HepG2 (cell line): ENCODE measurements around the gene CASKIN2. TPM values are rescaled to one million over a fixed set of nuclear protein-coding genes. Genes with fewer than 3 reads are reported as not detected.

Source experiments
- AGO1 ChIP-seq: fragments of 200-400 bp; formaldehyde crosslinking; IDR thresholded peaks from 2 replicates; pipeline ENCODE4 v1.6.1; 2017; ENCODE audit warnings: mild to moderate bottlenecking, low read depth, low read length, moderate library complexity; ENCODE audit not compliant: poor library complexity, severe bottlenecking
- CBFB ChIP-seq: sonication (generic); formaldehyde crosslinking; IDR thresholded peaks from 2 replicates; pipeline ENCODE4 v1.4.0; 2020; ENCODE audit warnings: missing genetic modification reagents
- FLYWCH1 ChIP-seq: sonication (generic); formaldehyde crosslinking; IDR thresholded peaks from 2 replicates; pipeline ENCODE4 v1.8.1; 2023; ENCODE audit warnings: mild to moderate bottlenecking, missing genetic modification reagents
- KDM5A ChIP-seq: fragments of 200-600 bp; sonication (generic); IDR thresholded peaks from 2 replicates; pipeline ENCODE4 v1.7.0; 2018; ENCODE audit warnings: antibody characterized with exemption, mild to moderate bottlenecking, low read length, borderline replicate concordance
- MBD4 ChIP-seq: IDR thresholded peaks from 2 replicates; pipeline ENCODE4 v1.6.1; 2012; ENCODE audit warnings: low read length, inconsistent platforms, borderline replicate concordance
- PAX8 ChIP-seq: sonication (generic); formaldehyde crosslinking; IDR thresholded peaks from 2 replicates; pipeline ENCODE4 v1.8.0; 2022; ENCODE audit warnings: mild to moderate bottlenecking, missing genetic modification reagents, borderline replicate concordance
- RBM39 ChIP-seq: fragments of 200-400 bp; formaldehyde crosslinking; IDR thresholded peaks from one replicate; pipeline ENCODE4 v1.6.1; 2018; ENCODE audit warnings: antibody characterized with exemption, mild to moderate bottlenecking, low read depth, low read length; ENCODE audit not compliant: poor library complexity, severe bottlenecking
- ZEB1 ChIP-seq: IDR thresholded peaks from 2 replicates; pipeline ENCODE4 v1.6.1; 2012; ENCODE audit warnings: mild to moderate bottlenecking, low read depth, inconsistent platforms; ENCODE audit not compliant: insufficient replicate concordance
- ZNF3 ChIP-seq: IDR thresholded peaks from 2 replicates; pipeline ENCODE4 v1.7.0; 2017; ENCODE audit warnings: inconsistent platforms
- ZNF331 ChIP-seq: sonication (generic); formaldehyde crosslinking; IDR thresholded peaks from 2 replicates; pipeline ENCODE4 v1.4.0; 2020; ENCODE audit warnings: missing genetic modification reagents
- ZNF367 ChIP-seq: sonication (generic); formaldehyde crosslinking; IDR thresholded peaks from 2 replicates; pipeline ENCODE4 v1.4.0; 2020; ENCODE audit warnings: missing genetic modification reagents, borderline replicate concordance
- ZNF556 ChIP-seq: sonication (generic); formaldehyde crosslinking; IDR thresholded peaks from 2 replicates; pipeline ENCODE4 v1.4.0; 2020; ENCODE audit warnings: mild to moderate bottlenecking, missing genetic modification reagents, borderline replicate concordance
- polyA plus RNA-seq, 8 experiments: library from polyadenylated mRNA; depleted of rRNA in 3 of 8; stranded (reverse) in 7 of 8; unstranded in 1 of 8; fragments of >200 nt; fragmentation: Illumina TruSeq in 4 of 8; extraction: Trizol in 4 of 8; gene quantifications; 2 replicates each; pipeline versions ENCODE4 v1.2.1 to v1.2.3, GENCODE V29; 2011 to 2016; ENCODE audit warnings: low read depth in 4 of 8, missing spikeins in 1 of 8, mixed read lengths in 1 of 8; ENCODE audit not compliant: insufficient read depth in 1 of 8
- total RNA-seq, 5 experiments: library from RNA; depleted of rRNA; stranded (reverse); fragments of >200 nt; fragmentation: Illumina TruSeq; extraction: Trizol; gene quantifications; 2 replicates each; pipeline ENCODE4 v1.2.3, GENCODE V29; 2016; ENCODE audit warnings: low read depth in 1 of 5
- TF ChIP-seq, protein P1 (sequence below): IDR thresholded peaks from 2 replicates; pipeline ENCODE4 v1.6.1; 2018; ENCODE audit warnings: missing genetic modification reagents, mild to moderate bottlenecking, missing compliant biosample characterization
- TF ChIP-seq, protein P2 (sequence below): sonication (generic); formaldehyde crosslinking; IDR thresholded peaks from 2 replicates; pipeline ENCODE4 v1.5.1; 2020; ENCODE audit warnings: mild to moderate bottlenecking, missing genetic modification reagents
- TF ChIP-seq, protein P3 (sequence below): IDR thresholded peaks from 2 replicates; pipeline ENCODE4 v1.6.1; 2016; ENCODE audit warnings: mild to moderate bottlenecking
- TF ChIP-seq, protein P4 (sequence below): IDR thresholded peaks from 2 replicates; pipeline ENCODE4 v1.6.1; 2016; ENCODE audit warnings: low read depth, borderline replicate concordance
- TF ChIP-seq, protein P5 (sequence below): sonication (generic); formaldehyde crosslinking; IDR thresholded peaks from 2 replicates; pipeline ENCODE4 v1.5.0; 2020; ENCODE audit warnings: missing genetic modification reagents
- TF ChIP-seq, protein P6 (sequence below): sonication (generic); formaldehyde crosslinking; IDR thresholded peaks from 2 replicates; pipeline ENCODE4 v1.4.0; 2020; ENCODE audit warnings: mild to moderate bottlenecking, missing genetic modification reagents
- TF ChIP-seq, protein P7 (sequence below): sonication (generic); formaldehyde crosslinking; IDR thresholded peaks from 2 replicates; pipeline ENCODE4 v1.5.1; 2020; ENCODE audit warnings: mild to moderate bottlenecking, missing genetic modification reagents, moderate library complexity

The CASKIN2 gene
- total and polyA plus RNA-seq, 2 of the 13 experiments (the other 11 are each of a cell fraction or from before 2014, with no cell fraction given), result 5.2 to 7.8 TPM

DNA sequence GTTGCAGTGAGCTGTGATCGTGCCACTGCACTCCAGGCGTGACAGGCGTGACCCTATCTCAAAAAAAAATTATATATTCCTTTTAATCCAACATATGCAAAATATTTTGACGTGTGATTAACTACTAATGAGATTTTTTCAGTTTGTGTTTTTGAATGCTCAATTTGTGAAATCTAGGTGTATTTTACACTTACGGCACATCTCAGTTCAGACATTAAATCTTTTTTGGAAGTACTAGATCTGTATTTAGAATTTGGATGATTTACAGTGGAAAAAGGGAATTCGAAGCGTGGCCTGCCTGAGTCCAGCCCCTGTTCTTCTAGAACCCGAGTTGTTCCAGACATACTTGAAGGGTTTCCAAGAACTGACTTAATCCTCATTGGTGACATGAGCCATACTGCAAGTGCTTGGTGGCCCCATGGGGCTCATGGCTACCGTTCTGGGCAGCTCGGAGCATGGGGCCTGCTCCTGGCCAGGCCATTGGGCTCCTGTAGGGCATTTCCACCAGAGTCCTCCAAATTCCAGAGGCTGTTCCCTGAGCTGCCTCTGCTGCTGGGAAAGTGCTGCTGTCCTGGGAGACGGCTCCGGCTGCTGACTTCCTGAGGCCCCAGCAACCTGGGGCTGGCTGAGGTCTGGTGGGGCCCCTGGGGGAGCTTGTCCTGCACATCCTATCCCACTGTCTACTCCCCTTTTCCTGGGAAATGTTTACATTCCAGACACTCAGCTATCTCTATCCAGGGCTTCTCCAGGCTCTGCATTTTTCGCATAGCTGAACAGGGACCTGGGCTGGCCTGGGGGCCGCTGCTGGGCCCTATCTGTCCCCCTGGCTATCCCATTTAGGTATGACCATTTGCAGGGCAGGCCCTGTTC, 37.3 kb upstream of the CASKIN2 start (continued):
- TF ChIP-seq ZNF3 (no peak), PAX8 (CRISPR knock-in tag) (no peak), ZNF331 (CRISPR knock-in tag) (peak; percentile 79), FLYWCH1 (CRISPR knock-in tag) (no peak), AGO1 (no peak), KDM5A (no peak), ZEB1 (peak; percentile 86), MBD4 (no peak), ZNF556 (no peak), ZNF367 (no peak), RBM39 (no peak), CBFB (CRISPR knock-in tag) (0 out of 2 replicates have a peak, but pooled peaks have one; percentile 41)
- TF ChIP-seq, protein P1, sequence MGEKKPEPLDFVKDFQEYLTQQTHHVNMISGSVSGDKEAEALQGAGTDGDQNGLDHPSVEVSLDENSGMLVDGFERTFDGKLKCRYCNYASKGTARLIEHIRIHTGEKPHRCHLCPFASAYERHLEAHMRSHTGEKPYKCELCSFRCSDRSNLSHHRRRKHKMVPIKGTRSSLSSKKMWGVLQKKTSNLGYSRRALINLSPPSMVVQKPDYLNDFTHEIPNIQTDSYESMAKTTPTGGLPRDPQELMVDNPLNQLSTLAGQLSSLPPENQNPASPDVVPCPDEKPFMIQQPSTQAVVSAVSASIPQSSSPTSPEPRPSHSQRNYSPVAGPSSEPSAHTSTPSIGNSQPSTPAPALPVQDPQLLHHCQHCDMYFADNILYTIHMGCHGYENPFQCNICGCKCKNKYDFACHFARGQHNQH, result peak; percentile 69; the same call in 1 of the 2 replicates
- TF ChIP-seq, protein P2, sequence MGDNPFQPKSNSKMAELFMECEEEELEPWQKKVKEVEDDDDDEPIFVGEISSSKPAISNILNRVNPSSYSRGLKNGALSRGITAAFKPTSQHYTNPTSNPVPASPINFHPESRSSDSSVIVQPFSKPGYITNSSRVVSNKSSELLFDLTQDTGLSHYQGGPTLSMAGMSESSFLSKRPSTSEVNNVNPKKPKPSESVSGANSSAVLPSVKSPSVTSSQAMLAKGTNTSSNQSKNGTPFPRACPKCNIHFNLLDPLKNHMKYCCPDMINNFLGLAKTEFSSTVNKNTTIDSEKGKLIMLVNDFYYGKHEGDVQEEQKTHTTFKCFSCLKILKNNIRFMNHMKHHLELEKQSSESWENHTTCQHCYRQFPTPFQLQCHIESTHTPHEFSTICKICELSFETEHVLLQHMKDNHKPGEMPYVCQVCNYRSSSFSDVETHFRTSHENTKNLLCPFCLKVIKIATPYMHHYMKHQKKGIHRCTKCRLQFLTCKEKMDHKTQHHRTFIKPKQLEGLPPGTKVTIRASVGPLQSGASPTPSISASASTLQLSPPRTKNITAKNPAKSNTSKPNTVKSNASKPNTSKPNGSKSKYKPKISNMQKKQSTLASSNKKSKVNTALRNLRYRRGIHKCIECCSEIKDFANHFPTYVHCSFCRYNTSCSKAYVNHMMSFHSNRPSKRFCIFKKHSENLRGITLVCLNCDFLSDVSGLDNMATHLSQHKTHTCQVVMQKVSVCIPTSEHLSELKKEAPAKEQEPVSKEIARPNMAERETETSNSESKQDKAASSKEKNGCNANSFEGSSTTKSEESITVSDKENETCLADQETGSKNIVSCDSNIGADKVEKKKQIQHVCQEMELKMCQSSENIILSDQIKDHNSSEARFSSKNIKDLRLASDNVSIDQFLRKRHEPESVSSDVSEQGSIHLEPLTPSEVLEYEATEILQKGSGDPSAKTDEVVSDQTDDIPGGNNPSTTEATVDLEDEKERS (CRISPR knock-in tag), result no peak
- TF ChIP-seq, protein P3, sequence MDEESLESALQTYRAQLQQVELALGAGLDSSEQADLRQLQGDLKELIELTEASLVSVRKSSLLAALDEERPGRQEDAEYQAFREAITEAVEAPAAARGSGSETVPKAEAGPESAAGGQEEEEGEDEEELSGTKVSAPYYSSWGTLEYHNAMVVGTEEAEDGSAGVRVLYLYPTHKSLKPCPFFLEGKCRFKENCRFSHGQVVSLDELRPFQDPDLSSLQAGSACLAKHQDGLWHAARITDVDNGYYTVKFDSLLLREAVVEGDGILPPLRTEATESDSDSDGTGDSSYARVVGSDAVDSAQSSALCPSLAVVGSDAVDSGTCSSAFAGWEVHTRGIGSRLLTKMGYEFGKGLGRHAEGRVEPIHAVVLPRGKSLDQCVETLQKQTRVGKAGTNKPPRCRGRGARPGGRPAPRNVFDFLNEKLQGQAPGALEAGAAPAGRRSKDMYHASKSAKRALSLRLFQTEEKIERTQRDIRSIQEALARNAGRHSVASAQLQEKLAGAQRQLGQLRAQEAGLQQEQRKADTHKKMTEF (CRISPR knock-in tag), result peak; percentile 62; the same call in 1 of the 2 replicates
- TF ChIP-seq, protein P4, sequence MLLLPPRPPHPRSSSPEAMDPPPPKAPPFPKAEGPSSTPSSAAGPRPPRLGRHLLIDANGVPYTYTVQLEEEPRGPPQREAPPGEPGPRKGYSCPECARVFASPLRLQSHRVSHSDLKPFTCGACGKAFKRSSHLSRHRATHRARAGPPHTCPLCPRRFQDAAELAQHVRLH, result peak; percentile 62; the same call in 1 of the 2 replicates
- TF ChIP-seq, protein P5, sequence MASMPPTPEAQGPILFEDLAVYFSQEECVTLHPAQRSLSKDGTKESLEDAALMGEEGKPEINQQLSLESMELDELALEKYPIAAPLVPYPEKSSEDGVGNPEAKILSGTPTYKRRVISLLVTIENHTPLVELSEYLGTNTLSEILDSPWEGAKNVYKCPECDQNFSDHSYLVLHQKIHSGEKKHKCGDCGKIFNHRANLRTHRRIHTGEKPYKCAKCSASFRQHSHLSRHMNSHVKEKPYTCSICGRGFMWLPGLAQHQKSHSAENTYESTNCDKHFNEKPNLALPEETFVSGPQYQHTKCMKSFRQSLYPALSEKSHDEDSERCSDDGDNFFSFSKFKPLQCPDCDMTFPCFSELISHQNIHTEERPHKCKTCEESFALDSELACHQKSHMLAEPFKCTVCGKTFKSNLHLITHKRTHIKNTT (CRISPR knock-in tag), result no peak
- TF ChIP-seq, protein P6, sequence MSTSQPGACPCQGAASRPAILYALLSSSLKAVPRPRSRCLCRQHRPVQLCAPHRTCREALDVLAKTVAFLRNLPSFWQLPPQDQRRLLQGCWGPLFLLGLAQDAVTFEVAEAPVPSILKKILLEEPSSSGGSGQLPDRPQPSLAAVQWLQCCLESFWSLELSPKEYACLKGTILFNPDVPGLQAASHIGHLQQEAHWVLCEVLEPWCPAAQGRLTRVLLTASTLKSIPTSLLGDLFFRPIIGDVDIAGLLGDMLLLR (CRISPR knock-in tag), result no peak
- TF ChIP-seq, protein P7, sequence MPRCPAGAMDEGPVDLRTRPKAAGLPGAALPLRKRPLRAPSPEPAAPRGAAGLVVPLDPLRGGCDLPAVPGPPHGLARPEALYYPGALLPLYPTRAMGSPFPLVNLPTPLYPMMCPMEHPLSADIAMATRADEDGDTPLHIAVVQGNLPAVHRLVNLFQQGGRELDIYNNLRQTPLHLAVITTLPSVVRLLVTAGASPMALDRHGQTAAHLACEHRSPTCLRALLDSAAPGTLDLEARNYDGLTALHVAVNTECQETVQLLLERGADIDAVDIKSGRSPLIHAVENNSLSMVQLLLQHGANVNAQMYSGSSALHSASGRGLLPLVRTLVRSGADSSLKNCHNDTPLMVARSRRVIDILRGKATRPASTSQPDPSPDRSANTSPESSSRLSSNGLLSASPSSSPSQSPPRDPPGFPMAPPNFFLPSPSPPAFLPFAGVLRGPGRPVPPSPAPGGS (CRISPR knock-in tag), result 0 out of 2 replicates have a peak, but pooled peaks have one; percentile 30
